ENCODE data around the gene CCAR1.

GRCh38 chr10:68837626-68838322 lies 116.7 kb downstream of the CCAR1 start:
- TF ChIP-seq, protein P1, sequence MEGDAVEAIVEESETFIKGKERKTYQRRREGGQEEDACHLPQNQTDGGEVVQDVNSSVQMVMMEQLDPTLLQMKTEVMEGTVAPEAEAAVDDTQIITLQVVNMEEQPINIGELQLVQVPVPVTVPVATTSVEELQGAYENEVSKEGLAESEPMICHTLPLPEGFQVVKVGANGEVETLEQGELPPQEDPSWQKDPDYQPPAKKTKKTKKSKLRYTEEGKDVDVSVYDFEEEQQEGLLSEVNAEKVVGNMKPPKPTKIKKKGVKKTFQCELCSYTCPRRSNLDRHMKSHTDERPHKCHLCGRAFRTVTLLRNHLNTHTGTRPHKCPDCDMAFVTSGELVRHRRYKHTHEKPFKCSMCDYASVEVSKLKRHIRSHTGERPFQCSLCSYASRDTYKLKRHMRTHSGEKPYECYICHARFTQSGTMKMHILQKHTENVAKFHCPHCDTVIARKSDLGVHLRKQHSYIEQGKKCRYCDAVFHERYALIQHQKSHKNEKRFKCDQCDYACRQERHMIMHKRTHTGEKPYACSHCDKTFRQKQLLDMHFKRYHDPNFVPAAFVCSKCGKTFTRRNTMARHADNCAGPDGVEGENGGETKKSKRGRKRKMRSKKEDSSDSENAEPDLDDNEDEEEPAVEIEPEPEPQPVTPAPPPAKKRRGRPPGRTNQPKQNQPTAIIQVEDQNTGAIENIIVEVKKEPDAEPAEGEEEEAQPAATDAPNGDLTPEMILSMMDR (IDR thresholded peaks at IDR 0.05): no peak
- no peak for TF ChIP-seq ZFX (IDR thresholded peaks at IDR 0.05; ENCODE audit: borderline replicate concordance)

Measured in 22Rv1 (cell line).